Gastrocnemius medialis (tissue), 4 donors: ENCODE measurements around the gene INPP5B.

Experiments
- CTCF ChIP-seq, 5 experiments: fragments of 450-650 bp in 3 of 5; fragments of 200-600 bp in 2 of 5; sonication (generic) in 2 of 5; IDR thresholded peaks in 4 of 5; conservative IDR thresholded peaks in 1 of 5; 1 replicate in 4 of 5; 2 replicates in 1 of 5; pipeline ENCODE4 v1.5.1; 2016 to 2019; ENCODE audit warnings: antibody characterized with exemption in 5 of 5, mild to moderate bottlenecking in 3 of 5, moderate library complexity in 3 of 5
- POLR2A ChIP-seq, 2 donors: fragments of 450-650 bp; IDR thresholded peaks; one replicate each; pipeline ENCODE4 v1.6.1; 2017; ENCODE audit warnings: antibody characterized with exemption in 2 of 2, mild to moderate bottlenecking in 2 of 2, moderate library complexity in 2 of 2

GRCh38 chr1:37949524-37950152 is 2.8 kb upstream of the INPP5B start:
- no peak for TF ChIP-seq CTCF (IDR thresholded peaks at IDR 0.05 in 4 of 5, conservative IDR thresholded peaks at IDR 0.05 in 1 of 5)
- TF ChIP-seq POLR2A (IDR thresholded peaks at IDR 0.05) = no peak
